Epidermal melanocyte (primary cell): ENCODE results near the gene DDX27.
"Not testable (repeated sequence)": the region's sequence is repeated elsewhere in the genome, so short reads cannot be mapped to it uniquely, and the experiment has no call there.

Experiments
- DNase-seq: peaks from one replicate; pipeline ENCODE4 v3.0.0; 2011; ENCODE audit warnings: low spot score; ENCODE audit not compliant: insufficient read length

The DDX27 gene

GRCh38 chr20:49219091-49219923, at the start of gene DDX27:
TSS of gene DDX27 (plus strand) at chr20:49219416. CDS start at chr20:49219449, 33 bp downstream.
- DNase-seq, result peak; percentile 85

- no peak for DNase-seq
These were observed 49.7 kb upstream of the DDX27 start for GRCh38 chr20:49169547-49169946.

- no peak for DNase-seq
These were observed 48.5 kb upstream of the DDX27 start for GRCh38 chr20:49170714-49171113.

GRCh38 chr20:49171909-49172308, 47.3 kb upstream of the DDX27 start:
- DNase-seq, result peak; percentile 38

- no peak for DNase-seq
These were observed 46.8 kb upstream of the DDX27 start for GRCh38 chr20:49172413-49172812.

- DNase-seq, result no peak
These were observed 45.0 kb upstream of the DDX27 start for GRCh38 chr20:49174183-49174582.

- no peak for DNase-seq
These were observed 39.6 kb upstream of the DDX27 start for GRCh38 chr20:49179368-49180277.

GRCh38 chr20:49181265-49181877, 37.8 kb upstream of the DDX27 start:
- no peak for DNase-seq

- no peak for DNase-seq
These were observed 35.8 kb upstream of the DDX27 start for GRCh38 chr20:49183444-49183843.

- DNase-seq, result not testable (repeated sequence)
These were observed 35.1 kb upstream of the DDX27 start for GRCh38 chr20:49184084-49184501.

GRCh38 chr20:49184691-49185070, 34.5 kb upstream of the DDX27 start:
- DNase-seq, result no peak

GRCh38 chr20:49185071-49185761, 34.0 kb upstream of the DDX27 start:
- no peak for DNase-seq

- no peak for DNase-seq
These were observed 32.5 kb upstream of the DDX27 start for GRCh38 chr20:49186535-49187329.

- no peak for DNase-seq
These were observed 31.8 kb upstream of the DDX27 start for GRCh38 chr20:49187330-49187850.

- DNase-seq, result peak; percentile 98
These were observed 31.2 kb upstream of the DDX27 start, which contains the start of gene STAU1 for GRCh38 chr20:49187851-49188641. TSS of gene STAU1 (minus strand) at chr20:49188334. CDS start at chr20:49166201, 22,133 bp downstream.

- DNase-seq, result not testable (repeated sequence)
These were observed 26.2 kb upstream of the DDX27 start for GRCh38 chr20:49192944-49193518.

GRCh38 chr20:49199729-49200293, 19.4 kb upstream of the DDX27 start:
- DNase-seq, result no peak

GRCh38 chr20:49203011-49203410, 16.2 kb upstream of the DDX27 start:
- DNase-seq, result no peak
